Mononuclear cell (primary cell): ENCODE data around the gene TUBB8B. TPM values are rescaled to one million over a fixed set of nuclear protein-coding genes. Genes with fewer than 3 reads are reported as not detected.
"Not testable (repeated sequence)": the region's sequence is repeated elsewhere in the genome, so short reads cannot be mapped to it uniquely, and the experiment has no call there.

Experiments
- H3K27me3 ChIP-seq: 2 replicates; pipeline ENCODE4 v1.6.0; 2011; ENCODE audit warnings: low read length, control low read depth; ENCODE audit not compliant: insufficient read depth
- H3K4me1 ChIP-seq: 2 replicates; pipeline ENCODE4 v1.5.1; 2011; ENCODE audit warnings: mild to moderate bottlenecking, low read length, control low read depth; ENCODE audit not compliant: insufficient read depth
- H3K4me3 ChIP-seq: 2 replicates; pipeline ENCODE4 v1.5.1; 2011; ENCODE audit warnings: mild to moderate bottlenecking, low read length, moderate library complexity
- H3K9me3 ChIP-seq: 2 replicates; pipeline ENCODE4 v1.5.1; 2011; ENCODE audit warnings: low read depth, mild to moderate bottlenecking, control low read depth, low read length
- total RNA-seq: library from RNA; depleted of rRNA; stranded (reverse); fragments of >200 nt; gene quantifications from one replicate; pipeline ENCODE4 v1.2.3, GENCODE V29; 2012

The TUBB8B gene
- total RNA-seq, 1 donor: not detected

GRCh38 chr18:67701-68100 lies 18.3 kb upstream of the TUBB8B start:
- not testable (repeated sequence) for H3K4me1 ChIP-seq, H3K27me3 ChIP-seq, H3K4me3 ChIP-seq, H3K9me3 ChIP-seq

- not testable (repeated sequence) for H3K4me3 ChIP-seq, H3K27me3 ChIP-seq, H3K9me3 ChIP-seq, H3K4me1 ChIP-seq
Observed at GRCh38 chr18:64279-64678, 14.9 kb upstream of the TUBB8B start.

- not testable (repeated sequence) for H3K9me3 ChIP-seq, H3K4me3 ChIP-seq, H3K4me1 ChIP-seq, H3K27me3 ChIP-seq
Observed at GRCh38 chr18:63656-64055, 14.2 kb upstream of the TUBB8B start.

- H3K4me3 ChIP-seq, H3K4me1 ChIP-seq, H3K9me3 ChIP-seq, H3K27me3 ChIP-seq: not testable (repeated sequence)
Observed at GRCh38 chr18:54388-54787, 5.0 kb upstream of the TUBB8B start.

GRCh38 chr18:48696-49095 lies 719 bp downstream of the TUBB8B start:
- not testable (repeated sequence) for H3K4me3 ChIP-seq, H3K27me3 ChIP-seq, H3K4me1 ChIP-seq, H3K9me3 ChIP-seq

- not testable (repeated sequence) for H3K9me3 ChIP-seq, H3K27me3 ChIP-seq, H3K4me3 ChIP-seq, H3K4me1 ChIP-seq
Observed at GRCh38 chr18:13177-13576, 36.2 kb downstream of the TUBB8B start.

GRCh38 chr18:12773-13172 lies 36.6 kb downstream of the TUBB8B start:
- not testable (repeated sequence) for H3K4me3 ChIP-seq, H3K9me3 ChIP-seq, H3K4me1 ChIP-seq, H3K27me3 ChIP-seq

- not testable (repeated sequence) for H3K4me3 ChIP-seq, H3K27me3 ChIP-seq, H3K9me3 ChIP-seq, H3K4me1 ChIP-seq
Observed at GRCh38 chr18:11383-12274, 37.8 kb downstream of the TUBB8B start.

- H3K4me3 ChIP-seq, H3K9me3 ChIP-seq, H3K27me3 ChIP-seq, H3K4me1 ChIP-seq: not testable (repeated sequence)
Observed at GRCh38 chr18:10624-11184, 38.7 kb downstream of the TUBB8B start.

- not testable (repeated sequence) for H3K4me3 ChIP-seq, H3K9me3 ChIP-seq, H3K27me3 ChIP-seq, H3K4me1 ChIP-seq
Observed at GRCh38 chr18:9937-10336, 39.5 kb downstream of the TUBB8B start.

Other genes with a start within 250 kb of the TUBB8B start
- 33.9 TPM for gene USP14, start 108.9 kb upstream of the TUBB8B start, total RNA-seq
- gene THOC1, start 218.4 kb upstream of the TUBB8B start, total RNA-seq: 161 TPM